ENCODE results near the gene TMEM242.

The TMEM242 gene

DNA sequence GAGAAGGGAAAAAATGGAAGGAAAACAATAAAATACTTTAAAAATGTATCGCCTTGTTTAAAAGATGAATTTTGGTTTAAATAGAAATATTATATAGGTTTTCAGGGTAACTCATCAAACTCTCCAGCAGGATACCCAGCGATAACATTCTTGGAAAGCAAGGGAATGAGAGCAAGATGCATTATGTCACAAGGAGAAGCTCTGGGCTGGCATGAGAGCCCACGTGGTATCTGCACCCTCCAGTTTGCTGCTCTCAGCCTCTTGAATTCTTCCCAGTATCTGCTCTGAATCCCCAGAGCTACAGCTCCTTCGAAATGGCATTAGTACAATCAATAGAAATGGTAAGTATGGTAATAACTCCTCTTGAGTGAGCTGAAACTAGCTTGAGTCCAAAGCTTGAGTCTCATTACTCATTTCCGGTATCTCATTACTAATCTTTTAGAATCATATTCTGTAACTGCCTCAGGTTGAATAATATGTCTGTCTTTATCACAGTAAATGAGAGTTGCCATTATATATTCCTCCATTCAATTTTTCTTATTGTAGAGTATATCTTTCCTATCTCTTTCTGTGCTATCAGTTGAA, 4.9 kb upstream of the TMEM242 start:
- peaks cover 0 to 10% (median 4%) of the 10 kb centered on the region in 5 donors for H3K4me1 ChIP-seq (ENCODE audit: control insufficient read depth in 5 of 5, insufficient read depth in 5 of 5, low read length in 5 of 5)
- peaks cover 0 to 6% (median 4%) of the 10 kb centered on the region in 5 donors for H3K27me3 ChIP-seq (ENCODE audit: control insufficient read depth in 5 of 5, insufficient read depth in 4 of 5, low read length in 5 of 5)
- no peak overlapping the region for H3K9ac ChIP-seq (ENCODE audit: low read length in 5 of 5)
- H3K27ac ChIP-seq (ENCODE audit: low read depth, low read length): no peak overlapping the region
- no peak overlapping the region for H3K4me3 ChIP-seq (ENCODE audit: low read depth in 1 of 5, low read length in 5 of 5)
- no peaks in the 10 kb centered on the region for H3K9me3 ChIP-seq (ENCODE audit: control insufficient read depth in 5 of 5, low read length in 5 of 5)
- H3K36me3 ChIP-seq (ENCODE audit: control insufficient read depth in 5 of 5, insufficient read depth in 5 of 5, low read length in 5 of 5): no peaks in the 10 kb centered on the region

GRCh38 chr6:157326979-157327378, 3.7 kb upstream of the TMEM242 start:
- peaks cover 2 to 19% (median 14%) of the 10 kb centered on the region in 5 donors for H3K4me1 ChIP-seq (ENCODE audit: control insufficient read depth in 5 of 5, insufficient read depth in 5 of 5, low read length in 5 of 5)
- H3K27ac ChIP-seq (ENCODE audit: low read depth, low read length): no peak overlapping the region
- H3K9ac ChIP-seq (ENCODE audit: low read length in 5 of 5): no peak overlapping the region
- H3K4me3 ChIP-seq (ENCODE audit: low read depth in 1 of 5, low read length in 5 of 5): no peak overlapping the region
- H3K9me3 ChIP-seq (ENCODE audit: control insufficient read depth in 5 of 5, low read length in 5 of 5): no peaks in the 10 kb centered on the region
- H3K27me3 ChIP-seq (ENCODE audit: control insufficient read depth in 5 of 5, insufficient read depth in 4 of 5, low read length in 5 of 5): peaks cover 0 to 2% (median 0%) of the 10 kb centered on the region in 5 donors
- no peaks in the 10 kb centered on the region for H3K36me3 ChIP-seq (ENCODE audit: control insufficient read depth in 5 of 5, insufficient read depth in 5 of 5, low read length in 5 of 5)

DNA sequence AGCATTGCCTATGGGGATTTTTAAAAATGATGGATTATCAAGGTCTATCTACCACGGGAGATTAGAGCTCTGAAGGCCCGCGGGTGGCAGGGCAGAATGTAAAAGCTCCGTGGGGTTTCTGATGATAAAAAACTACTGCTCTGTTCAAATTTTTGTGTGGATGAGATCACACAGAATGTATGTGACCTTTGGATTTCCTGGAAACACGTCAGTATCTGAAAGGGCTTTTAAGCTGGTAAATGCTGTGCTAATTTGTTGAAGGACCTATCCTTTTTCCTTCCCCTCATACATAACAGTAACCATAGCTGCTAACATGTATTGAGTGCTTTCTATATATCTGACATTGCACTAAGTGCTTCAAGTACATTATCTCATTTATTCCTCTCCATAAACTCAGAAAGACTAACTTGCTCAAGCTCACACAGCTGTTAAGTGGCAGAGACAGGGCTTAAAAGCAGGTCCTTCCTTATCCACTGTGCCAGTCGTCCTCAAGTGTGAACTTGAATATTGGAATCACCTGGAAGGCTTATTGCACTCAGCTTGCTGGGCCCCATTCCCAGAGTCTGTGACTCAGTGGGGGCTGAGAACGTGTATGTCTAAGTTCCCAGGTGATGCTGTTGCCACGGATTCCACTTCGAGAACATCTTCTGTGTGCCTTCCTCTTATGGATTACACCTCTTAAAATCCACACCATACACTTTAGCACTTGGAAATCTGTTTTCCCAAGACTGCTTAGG, 1.9 kb upstream of the TMEM242 start:
- H3K4me1 ChIP-seq (ENCODE audit: control insufficient read depth in 5 of 5, insufficient read depth in 5 of 5, low read length in 5 of 5): peaks cover 2 to 19% (median 18%) of the 10 kb centered on the region in 5 donors
- H3K27ac ChIP-seq (ENCODE audit: low read depth, low read length): no peak overlapping the region
- peaks cover 0 to 7% (median 4%) of the 10 kb centered on the region in 5 donors for H3K36me3 ChIP-seq (ENCODE audit: control insufficient read depth in 5 of 5, insufficient read depth in 5 of 5, low read length in 5 of 5)

DNA sequence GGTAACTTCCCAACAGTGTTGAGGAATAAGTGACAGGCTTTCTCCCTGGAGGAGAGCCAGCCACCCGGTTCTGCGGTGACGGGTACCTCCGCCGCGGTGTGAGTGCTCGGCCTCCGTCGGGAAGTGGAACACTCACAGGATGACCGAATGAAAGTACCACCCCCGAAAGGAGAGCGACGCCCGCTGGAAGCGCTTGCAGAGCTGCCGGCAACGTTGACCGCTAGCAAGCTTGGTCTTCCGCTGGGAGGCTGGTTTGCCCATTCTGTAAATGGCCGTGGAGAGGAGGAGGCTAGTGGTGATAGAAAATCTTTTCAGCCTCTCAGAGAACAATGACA, 614 bp upstream of the TMEM242 start:
- H3K9ac ChIP-seq (ENCODE audit: low read length in 5 of 5): peak overlapping the region; percentile 79 to 97 (median 92)
- H3K4me1 ChIP-seq (ENCODE audit: control insufficient read depth in 5 of 5, insufficient read depth in 5 of 5, low read length in 5 of 5): peaks cover 2 to 19% (median 18%) of the 10 kb centered on the region in 5 donors
- H3K27ac ChIP-seq (ENCODE audit: low read depth, low read length): peak overlapping the region; percentile 96
- no peaks in the 10 kb centered on the region for H3K9me3 ChIP-seq (ENCODE audit: control insufficient read depth in 5 of 5, low read length in 5 of 5)
- no peaks in the 10 kb centered on the region for H3K27me3 ChIP-seq (ENCODE audit: control insufficient read depth in 5 of 5, insufficient read depth in 4 of 5, low read length in 5 of 5)
- H3K4me3 ChIP-seq (ENCODE audit: low read depth in 1 of 5, low read length in 5 of 5): peak overlapping the region; percentile 88 to 97 (median 94)
- peaks cover 0 to 10% (median 7%) of the 10 kb centered on the region in 5 donors for H3K36me3 ChIP-seq (ENCODE audit: control insufficient read depth in 5 of 5, insufficient read depth in 5 of 5, low read length in 5 of 5)

More for the DNA sequence above, 1.9 kb upstream of the TMEM242 start:
- H3K4me3 ChIP-seq (ENCODE audit: low read depth in 1 of 5, low read length in 5 of 5): no peak overlapping the region
- no peaks in the 10 kb centered on the region for H3K27me3 ChIP-seq (ENCODE audit: control insufficient read depth in 5 of 5, insufficient read depth in 4 of 5, low read length in 5 of 5)
- H3K9ac ChIP-seq (ENCODE audit: low read length in 5 of 5): no peak overlapping the region
- no peaks in the 10 kb centered on the region for H3K9me3 ChIP-seq (ENCODE audit: control insufficient read depth in 5 of 5, low read length in 5 of 5)

- H3K4me3 ChIP-seq (ENCODE audit: low read depth in 1 of 5, low read length in 5 of 5): peak overlapping the region; percentile 93 to 97 (median 94)
- peak overlapping the region; percentile 96 for H3K27ac ChIP-seq (ENCODE audit: low read depth, low read length)
- H3K36me3 ChIP-seq (ENCODE audit: control insufficient read depth in 5 of 5, insufficient read depth in 5 of 5, low read length in 5 of 5): peaks cover 7 to 19% (median 16%) of the 10 kb centered on the region in 5 donors
- H3K27me3 ChIP-seq (ENCODE audit: control insufficient read depth in 5 of 5, insufficient read depth in 4 of 5, low read length in 5 of 5): no peaks in the 10 kb centered on the region
- H3K9me3 ChIP-seq (ENCODE audit: control insufficient read depth in 5 of 5, low read length in 5 of 5): no peaks in the 10 kb centered on the region
- H3K4me1 ChIP-seq (ENCODE audit: control insufficient read depth in 5 of 5, insufficient read depth in 5 of 5, low read length in 5 of 5): peaks cover 2 to 19% (median 18%) of the 10 kb centered on the region in 5 donors
- H3K9ac ChIP-seq (ENCODE audit: low read length in 5 of 5): peak overlapping the region; percentile 79 to 97 (median 92)
These were observed 496 bp downstream of the TMEM242 start for GRCh38 chr6:157322792-157323254.

DNA sequence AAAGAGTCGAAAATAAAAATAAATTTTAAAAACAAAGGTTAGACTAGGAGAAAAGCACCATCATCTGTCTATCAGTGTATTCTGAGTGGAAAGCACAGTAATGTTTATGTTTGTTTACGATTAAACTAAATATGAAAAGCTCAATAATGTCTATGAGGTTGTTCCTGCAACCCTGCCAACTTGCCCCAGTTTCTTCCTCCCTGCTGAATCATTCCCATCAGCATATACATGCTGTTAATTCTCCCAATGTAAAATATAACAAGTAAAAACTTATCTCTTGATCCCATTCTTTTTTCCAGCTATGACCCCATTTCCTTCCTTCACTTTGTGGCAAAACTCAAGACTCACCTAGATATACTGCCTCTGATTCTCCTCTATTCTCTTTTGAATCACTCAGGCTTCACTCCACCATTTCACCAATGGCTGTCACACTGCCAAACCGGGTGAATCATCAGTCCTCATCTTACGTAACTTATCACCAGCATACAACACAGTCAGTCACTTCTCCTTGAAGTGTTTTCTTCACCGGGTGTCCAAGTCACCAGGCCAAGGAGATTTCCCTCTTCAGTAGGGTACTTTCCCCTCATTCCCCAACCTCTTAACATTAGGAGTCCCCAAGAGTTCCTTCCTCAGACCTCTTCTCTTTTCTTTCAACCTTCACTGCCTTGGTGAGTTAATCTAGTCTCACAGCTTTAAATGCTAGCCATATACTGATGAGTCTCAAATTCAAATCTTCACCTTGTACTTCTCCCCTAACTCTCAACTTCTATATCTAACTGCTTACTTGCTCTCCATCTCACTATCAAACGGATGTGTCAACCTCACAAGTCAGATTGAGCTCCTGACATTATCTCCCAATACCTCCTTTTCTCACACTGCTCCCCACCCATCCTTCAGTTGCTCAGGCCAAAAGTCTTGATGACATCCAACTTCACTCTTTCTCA, 6.2 kb downstream of the TMEM242 start:
- H3K27ac ChIP-seq (ENCODE audit: low read depth, low read length): peak overlapping the region; percentile 76
- no peak overlapping the region for H3K4me3 ChIP-seq (ENCODE audit: low read depth in 1 of 5, low read length in 5 of 5)
- H3K9me3 ChIP-seq (ENCODE audit: control insufficient read depth in 5 of 5, low read length in 5 of 5): no peaks in the 10 kb centered on the region
- peaks cover 0 to 14% (median 6%) of the 10 kb centered on the region in 5 donors for H3K4me1 ChIP-seq (ENCODE audit: control insufficient read depth in 5 of 5, insufficient read depth in 5 of 5, low read length in 5 of 5)
- peak overlapping the region in 2 of 5 donors; percentile 16 to 44 for H3K9ac ChIP-seq (ENCODE audit: low read length in 5 of 5)
- H3K27me3 ChIP-seq (ENCODE audit: control insufficient read depth in 5 of 5, insufficient read depth in 4 of 5, low read length in 5 of 5): no peaks in the 10 kb centered on the region
- H3K36me3 ChIP-seq (ENCODE audit: control insufficient read depth in 5 of 5, insufficient read depth in 5 of 5, low read length in 5 of 5): peaks cover 10 to 47% (median 40%) of the 10 kb centered on the region in 5 donors

DNA sequence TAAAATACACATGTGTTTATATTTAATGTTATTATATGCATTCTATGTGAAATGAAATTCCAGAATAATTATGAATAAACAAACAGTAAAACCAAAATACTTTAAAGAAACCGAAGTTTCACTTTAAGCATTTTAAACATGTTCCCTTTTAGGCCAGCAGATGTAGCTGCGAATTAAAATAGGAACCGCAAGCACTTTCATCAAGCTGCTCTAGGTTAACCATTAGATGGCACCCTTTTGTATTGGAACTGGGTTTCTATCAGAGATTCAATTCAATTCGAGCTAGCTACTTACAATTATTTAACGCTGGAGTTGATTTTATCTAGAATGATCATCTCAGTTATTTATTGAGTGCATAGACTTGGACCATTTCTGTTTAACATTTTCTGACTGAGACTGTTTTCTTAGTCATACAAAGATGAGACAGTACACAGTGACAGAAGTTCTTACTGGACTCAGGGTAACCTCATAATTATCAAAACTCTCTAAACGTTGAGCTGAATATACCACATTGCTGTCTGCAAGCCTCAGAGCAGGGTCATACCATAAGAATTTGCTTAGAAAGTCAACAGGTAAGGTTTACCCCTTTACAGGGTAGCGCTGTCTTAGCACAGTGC, 8.5 kb downstream of the TMEM242 start:
- Histone ChIP-seq H3K27me3 (ENCODE audit: control insufficient read depth in 5 of 5, insufficient read depth in 4 of 5, low read length in 5 of 5) (no peaks in the 10 kb centered on the region), H3K27ac (ENCODE audit: low read depth, low read length) (no peak overlapping the region), H3K4me1 (ENCODE audit: control insufficient read depth in 5 of 5, insufficient read depth in 5 of 5, low read length in 5 of 5) (peaks cover 0 to 14% (median 5%) of the 10 kb centered on the region in 5 donors), H3K4me3 (ENCODE audit: low read depth in 1 of 5, low read length in 5 of 5) (no peak overlapping the region), H3K36me3 (ENCODE audit: control insufficient read depth in 5 of 5, insufficient read depth in 5 of 5, low read length in 5 of 5) (peaks cover 3 to 54% (median 50%) of the 10 kb centered on the region in 5 donors), H3K9ac (ENCODE audit: low read length in 5 of 5) (no peak overlapping the region), H3K9me3 (ENCODE audit: control insufficient read depth in 5 of 5, low read length in 5 of 5) (no peaks in the 10 kb centered on the region)

DNA sequence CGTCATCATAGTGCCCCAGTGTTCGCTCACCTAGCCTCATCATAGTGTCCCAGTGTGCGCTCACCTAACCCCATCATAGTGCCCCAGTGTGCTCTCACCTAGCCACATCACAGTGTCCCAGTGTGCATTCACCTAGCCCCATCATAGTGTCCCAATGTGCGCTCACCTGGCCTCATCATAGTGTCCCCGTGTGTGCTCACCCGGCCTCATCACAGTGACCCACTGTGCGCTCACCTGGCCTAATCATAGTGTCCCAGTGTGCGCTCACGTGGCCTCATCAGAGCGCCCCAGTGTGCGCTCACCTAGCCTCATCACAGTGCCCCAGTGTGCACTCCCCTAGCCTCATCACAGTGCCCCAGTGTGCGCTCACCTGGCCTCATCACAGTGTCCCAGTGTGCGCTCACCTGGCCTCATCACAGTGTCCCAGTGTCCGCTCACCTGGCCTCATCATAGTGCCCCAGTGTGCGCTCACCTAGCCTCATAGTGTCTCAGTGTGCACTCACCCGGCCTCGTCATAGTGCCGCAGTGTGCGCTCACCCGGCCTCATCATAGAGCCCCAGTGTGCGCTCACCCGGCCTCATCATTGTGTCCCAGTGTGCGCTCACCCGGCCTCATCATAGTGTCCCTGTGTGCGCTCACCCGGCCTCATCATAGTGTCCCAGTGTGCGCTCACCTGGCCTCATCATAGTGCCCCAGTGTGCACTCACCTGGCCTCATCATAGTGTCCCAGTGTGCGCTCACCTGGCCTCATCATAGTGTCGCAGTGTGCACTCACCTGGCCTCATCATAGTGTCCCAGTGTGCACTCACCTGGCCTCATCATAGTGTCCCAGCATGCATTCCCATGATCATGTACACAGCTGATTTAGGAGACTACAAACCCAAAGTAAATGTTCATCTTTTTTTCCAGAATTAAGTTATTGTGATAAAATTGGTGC, 9.5 kb downstream of the TMEM242 start:
- Histone ChIP-seq H3K9ac (ENCODE audit: low read length in 5 of 5) (no peak overlapping the region), H3K4me3 (ENCODE audit: low read depth in 1 of 5, low read length in 5 of 5) (no peak overlapping the region), H3K27ac (ENCODE audit: low read depth, low read length) (no peak overlapping the region), H3K36me3 (ENCODE audit: control insufficient read depth in 5 of 5, insufficient read depth in 5 of 5, low read length in 5 of 5) (peaks cover under 1 to 49% (median 43%) of the 10 kb centered on the region in 5 donors), H3K4me1 (ENCODE audit: control insufficient read depth in 5 of 5, insufficient read depth in 5 of 5, low read length in 5 of 5) (peaks cover 0 to 14% (median 5%) of the 10 kb centered on the region in 5 donors), H3K9me3 (ENCODE audit: control insufficient read depth in 5 of 5, low read length in 5 of 5) (no peaks in the 10 kb centered on the region), H3K27me3 (ENCODE audit: control insufficient read depth in 5 of 5, insufficient read depth in 4 of 5, low read length in 5 of 5) (no peaks in the 10 kb centered on the region)

DNA sequence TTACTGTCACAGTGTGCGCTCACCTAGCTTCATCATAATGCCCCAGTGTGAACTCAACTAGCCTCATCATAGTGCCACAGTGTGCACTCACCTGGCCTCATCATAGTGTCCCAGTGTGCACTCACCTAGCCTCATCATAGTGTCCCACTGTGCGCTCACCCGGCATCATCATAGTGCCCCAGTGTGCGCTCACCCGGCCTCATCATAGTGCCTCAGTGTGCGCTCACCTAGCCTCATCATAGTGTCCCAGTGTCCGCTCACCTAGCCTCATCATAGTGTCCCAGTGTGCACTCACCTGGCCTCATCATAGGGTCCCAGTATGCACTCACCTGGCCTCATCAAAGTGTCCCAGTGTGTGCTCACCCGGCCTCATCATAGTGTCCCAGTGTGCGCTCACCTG, 10.6 kb downstream of the TMEM242 start:
- H3K36me3 ChIP-seq (ENCODE audit: control insufficient read depth in 5 of 5, insufficient read depth in 5 of 5, low read length in 5 of 5): peaks cover 0 to 41% (median 35%) of the 10 kb centered on the region in 5 donors
- no peak overlapping the region for H3K4me3 ChIP-seq (ENCODE audit: low read depth in 1 of 5, low read length in 5 of 5)
- H3K9ac ChIP-seq (ENCODE audit: low read length in 5 of 5): no peak overlapping the region
- H3K9me3 ChIP-seq (ENCODE audit: control insufficient read depth in 5 of 5, low read length in 5 of 5): no peaks in the 10 kb centered on the region
- H3K27me3 ChIP-seq (ENCODE audit: control insufficient read depth in 5 of 5, insufficient read depth in 4 of 5, low read length in 5 of 5): no peaks in the 10 kb centered on the region
- peaks cover 0 to 14% (median 5%) of the 10 kb centered on the region in 5 donors for H3K4me1 ChIP-seq (ENCODE audit: control insufficient read depth in 5 of 5, insufficient read depth in 5 of 5, low read length in 5 of 5)
- H3K27ac ChIP-seq (ENCODE audit: low read depth, low read length): no peak overlapping the region
